Kidney capillary endothelial cell (primary cell): Measurements from ENCODE around the gene SSBP4.
"Not testable (repeated sequence)": the region's sequence is repeated elsewhere in the genome, so short reads cannot be mapped to it uniquely, and the experiment has no call there.

Experiments
- DNase-seq: peaks from one replicate; pipeline ENCODE4 v3.0.0-alpha.2; 2018; ENCODE audit warnings: low spot score

SSBP4 gene

DNA sequence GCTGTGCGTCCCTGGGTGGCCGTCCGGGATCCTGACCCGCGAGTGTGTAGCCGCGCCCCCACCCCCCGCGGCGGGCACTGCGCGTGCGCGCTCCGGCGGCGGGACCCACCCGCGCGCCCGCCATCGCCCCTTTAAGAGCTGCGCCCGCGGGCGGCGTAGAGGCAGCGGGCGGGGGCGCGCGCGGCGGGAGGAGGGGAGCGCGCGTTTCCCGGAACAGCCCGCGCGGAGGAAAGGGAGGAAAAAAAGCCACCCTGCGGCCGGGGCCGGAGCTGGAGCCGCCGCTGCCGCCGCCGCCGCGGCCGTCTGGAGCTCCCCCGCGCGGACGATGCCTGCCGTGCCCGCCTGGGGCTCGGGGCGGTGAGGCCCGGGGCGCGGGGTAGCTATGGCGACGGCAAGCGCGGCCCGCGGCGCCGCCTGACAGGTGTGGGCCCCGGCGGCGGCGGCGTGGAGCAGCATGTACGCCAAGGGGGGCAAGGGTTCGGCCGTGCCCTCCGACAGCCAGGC lies at the start of gene SSBP4:
SSBP4 (plus strand) TSS at position 204 of the 504 bp plus-strand sequence; CDS start at position 455, 251 bp downstream.
- DNase-seq = peak; percentile 72

DNA sequence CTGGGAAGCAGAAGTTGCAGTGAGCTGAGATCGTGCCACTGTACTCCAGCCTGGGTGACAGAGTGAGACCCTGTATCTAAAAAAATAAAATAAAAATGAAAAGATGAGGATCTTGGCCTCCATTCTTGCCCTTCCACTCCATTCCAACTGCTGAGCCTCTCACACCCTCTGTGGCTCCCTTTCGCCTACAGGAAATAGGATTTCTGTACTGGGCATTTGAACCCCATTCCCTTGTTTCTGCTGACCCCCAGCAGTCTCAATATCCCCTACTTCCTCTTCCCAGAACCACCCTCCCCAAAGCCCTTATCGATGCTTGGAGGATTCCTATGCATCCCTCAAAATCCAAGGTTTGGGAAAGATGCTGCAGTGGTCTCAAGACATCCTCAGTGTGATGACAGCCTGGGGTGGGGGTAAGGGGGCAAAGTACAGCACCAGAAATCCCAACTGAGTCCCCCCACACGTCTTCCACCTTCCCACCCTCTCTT lies 45.7 kb upstream of the SSBP4 start:
- DNase-seq = no peak

DNA sequence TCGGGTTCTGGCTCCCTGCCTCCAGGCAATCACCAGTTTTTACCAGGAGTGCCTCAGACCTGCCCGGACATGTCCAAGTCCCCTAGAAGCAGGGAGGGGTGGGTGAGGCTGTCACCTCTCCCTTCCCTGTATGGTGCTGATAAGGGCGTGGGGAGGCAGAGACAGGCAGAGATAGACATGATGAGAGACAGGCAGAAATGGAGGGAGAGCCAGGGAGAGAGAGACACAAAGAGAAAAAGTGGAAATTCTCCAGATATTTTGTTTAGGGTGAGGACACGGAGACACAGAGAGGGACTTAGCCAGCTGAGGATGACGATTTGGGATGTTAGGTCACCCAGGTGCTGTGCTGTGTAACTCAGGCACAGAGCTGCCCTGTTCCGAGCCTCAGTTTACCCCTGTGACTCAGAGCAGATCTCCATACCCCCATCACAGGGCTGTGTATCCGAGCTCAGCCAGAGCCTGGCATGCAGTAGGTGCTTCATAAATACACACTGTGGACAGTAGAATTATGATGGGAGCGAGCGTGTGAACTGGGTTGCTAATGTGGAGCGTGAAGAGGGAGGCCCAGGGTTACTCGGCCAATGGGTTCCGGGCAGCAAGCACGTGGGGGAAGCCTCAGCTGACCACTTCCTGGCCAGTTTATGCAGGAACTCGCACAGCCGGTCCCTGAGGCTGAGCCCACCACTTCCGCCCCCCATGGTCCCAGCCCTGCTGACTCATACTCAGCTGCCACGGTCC lies 45.1 kb upstream of the SSBP4 start:
- peak; percentile 96 for DNase-seq

DNA sequence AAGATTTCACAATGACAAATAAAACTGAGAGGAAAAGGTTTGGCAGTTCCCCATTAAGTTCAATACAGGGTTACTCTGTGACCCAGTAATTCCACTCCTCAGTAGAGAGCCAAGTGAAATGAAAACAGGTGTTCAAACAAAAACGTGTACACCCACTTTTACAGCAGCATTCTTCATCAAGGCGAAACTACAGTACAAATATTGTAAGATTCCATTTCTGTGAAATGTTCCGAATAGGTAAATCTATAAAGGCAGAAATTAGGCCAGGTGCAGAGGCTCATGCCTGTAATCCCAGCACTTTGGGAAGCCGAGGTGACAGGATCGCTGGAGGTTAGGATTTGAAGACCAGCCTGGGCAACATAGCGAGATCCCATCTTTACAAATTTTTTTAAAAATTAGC lies 42.2 kb upstream of the SSBP4 start:
- DNase-seq = no peak

DNA sequence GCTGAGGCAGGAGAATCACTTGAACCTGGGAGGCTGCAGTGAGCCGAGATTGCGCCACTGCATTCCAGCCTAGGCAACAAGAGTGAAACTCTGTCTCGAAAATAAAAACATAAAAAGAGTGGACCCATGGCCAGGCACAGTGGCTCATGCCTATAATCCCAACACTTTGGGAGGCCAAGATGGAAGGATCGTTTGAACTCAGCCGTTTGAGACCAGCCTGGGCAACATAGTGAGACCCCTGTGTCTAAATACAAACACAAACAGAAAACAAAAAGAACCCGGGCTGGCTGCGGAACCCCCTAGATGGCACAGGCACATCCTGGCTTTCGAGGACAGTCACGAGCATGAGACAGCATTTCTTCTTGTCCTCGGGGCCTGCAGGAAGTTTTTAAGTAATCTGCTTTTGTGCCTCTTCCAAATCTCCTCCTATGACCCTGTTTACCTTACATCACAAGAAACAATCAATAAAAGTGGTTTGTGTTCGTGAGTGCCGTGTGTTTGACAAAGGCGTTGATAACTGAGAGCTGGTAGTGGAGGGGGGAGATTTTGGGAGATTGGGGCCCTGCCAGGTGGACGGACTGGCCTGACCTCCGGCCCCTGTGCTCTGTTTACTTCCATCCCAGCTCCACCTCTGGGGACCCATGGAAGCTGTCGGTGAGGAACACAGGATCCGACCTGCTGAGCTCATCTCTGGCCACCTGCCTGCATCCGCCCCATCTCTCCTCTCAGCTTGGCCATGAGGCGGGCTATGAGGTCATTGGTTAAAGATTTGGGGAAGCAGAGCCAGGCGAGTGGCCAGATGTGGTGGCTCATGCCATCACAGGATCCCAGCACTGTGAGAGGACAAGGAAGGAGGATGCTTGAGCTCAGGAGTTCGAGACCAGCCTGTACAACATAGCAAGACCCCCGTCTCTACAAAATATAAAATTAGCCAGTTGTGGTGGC lies 39.1 kb upstream of the SSBP4 start:
- no peak for DNase-seq

DNA sequence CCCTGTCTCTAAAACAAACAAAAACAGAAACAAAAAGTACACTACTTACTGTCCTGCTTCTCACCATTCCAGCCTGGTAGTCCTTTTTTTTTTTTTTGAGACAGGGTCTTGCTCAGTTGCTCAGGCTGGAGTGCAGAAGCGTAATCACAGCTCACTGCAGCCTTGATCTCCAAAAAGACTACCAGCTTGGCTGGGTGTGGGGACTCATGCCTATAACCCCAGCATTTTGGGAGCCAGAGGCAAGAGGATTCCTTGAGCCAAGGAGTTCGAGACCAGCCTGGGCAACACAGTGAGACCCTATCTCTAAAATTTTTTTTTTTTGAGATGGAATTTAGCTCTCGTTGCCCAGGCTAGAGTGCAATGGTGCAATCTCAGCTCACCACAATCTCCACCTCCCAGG lies 38.4 kb upstream of the SSBP4 start:
- DNase-seq = no peak

DNA sequence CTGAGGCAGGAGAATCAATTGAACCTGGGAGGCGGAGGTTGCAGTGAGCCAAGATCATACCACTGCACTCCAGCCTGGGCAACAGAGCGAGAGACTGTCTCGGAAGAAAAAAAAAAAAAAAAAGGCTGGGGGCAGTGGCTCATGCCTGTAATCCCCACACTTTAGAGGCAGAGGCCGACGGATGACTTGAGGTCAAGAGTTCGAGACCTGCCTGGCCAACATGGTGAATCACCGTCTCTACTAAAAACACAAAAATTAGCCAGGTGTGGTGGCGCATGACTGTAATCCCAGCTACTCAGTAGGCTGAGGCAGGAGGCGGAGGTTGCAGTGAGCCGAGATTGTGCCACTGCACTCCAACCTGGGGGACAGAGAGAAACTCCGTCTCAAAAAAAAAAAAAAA lies 35.6 kb upstream of the SSBP4 start:
- not testable (repeated sequence) for DNase-seq

DNA sequence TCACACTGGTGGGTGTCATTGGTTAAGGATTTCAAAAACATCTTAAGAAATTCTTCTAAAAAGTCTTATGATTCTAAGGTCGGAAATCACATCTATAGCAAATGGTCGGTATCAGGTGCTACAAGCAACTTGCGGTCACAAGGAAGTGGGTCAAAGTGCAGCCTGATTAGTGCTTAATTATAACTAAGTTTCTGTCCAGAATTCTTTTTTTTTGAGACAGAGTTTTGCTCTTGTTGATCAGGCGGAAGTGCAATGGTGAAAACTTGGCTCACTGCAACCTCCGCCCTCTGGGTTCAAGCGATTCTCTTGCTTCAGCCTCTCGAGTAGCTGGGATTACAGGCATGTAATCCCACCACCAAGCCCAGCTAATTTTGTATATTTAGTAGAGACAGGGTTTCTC lies 34.4 kb upstream of the SSBP4 start:
- DNase-seq = no peak

DNA sequence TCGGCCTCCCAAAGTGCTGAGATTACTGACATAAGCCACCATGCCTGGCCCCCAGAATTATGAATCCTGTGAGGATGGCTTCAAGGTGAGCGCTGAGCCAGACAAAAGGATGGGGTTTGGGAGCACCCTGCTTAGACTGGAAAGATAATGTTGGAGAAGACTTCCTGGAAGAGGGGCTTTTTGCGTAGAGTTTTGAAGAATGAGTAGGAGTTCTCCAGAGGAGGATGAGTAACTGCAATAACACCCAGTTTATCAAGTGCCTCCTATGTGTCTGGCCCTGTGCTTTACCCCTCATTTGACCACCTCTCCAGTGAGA lies 33.9 kb upstream of the SSBP4 start:
- no peak for DNase-seq

DNA sequence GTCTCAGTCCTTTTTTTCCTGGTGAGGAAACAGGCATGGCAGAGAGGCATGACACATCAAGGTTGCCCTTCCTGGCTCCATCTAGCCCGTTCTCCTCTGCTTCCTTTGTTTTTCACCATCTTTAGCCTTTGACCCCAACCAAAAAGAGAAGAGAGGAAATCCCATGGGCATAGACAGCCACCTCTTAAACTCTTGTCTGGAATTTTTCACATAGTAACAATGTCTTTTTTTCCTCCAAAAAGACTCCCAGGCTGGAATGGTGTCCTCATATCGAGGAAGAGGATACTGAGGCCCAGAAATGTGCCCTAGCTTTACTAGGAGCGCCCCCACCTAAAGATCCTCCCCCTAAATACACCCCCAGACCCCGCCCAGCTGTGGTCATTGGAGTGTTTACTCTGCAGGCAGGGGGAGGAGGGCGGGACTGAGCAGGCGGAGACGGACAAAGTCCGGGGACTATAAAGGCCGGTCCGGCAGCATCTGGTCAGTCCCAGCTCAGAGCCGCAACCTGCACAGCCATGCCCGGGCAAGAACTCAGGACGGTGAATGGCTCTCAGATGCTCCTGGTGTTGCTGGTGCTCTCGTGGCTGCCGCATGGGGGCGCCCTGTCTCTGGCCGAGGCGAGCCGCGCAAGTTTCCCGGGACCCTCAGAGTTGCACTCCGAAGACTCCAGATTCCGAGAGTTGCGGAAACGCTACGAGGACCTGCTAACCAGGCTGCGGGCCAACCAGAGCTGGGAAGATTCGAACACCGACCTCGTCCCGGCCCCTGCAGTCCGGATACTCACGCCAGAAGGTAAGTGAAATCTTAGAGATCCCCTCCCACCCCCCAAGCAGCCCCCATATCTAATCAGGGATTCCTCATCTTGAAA lies 33.3 kb upstream of the SSBP4 start, which contains the start of gene GDF15:
GDF15 (plus strand) TSS at position 484 of the 868 bp plus-strand sequence; CDS start at position 516, 32 bp downstream.
- DNase-seq = no peak

DNA sequence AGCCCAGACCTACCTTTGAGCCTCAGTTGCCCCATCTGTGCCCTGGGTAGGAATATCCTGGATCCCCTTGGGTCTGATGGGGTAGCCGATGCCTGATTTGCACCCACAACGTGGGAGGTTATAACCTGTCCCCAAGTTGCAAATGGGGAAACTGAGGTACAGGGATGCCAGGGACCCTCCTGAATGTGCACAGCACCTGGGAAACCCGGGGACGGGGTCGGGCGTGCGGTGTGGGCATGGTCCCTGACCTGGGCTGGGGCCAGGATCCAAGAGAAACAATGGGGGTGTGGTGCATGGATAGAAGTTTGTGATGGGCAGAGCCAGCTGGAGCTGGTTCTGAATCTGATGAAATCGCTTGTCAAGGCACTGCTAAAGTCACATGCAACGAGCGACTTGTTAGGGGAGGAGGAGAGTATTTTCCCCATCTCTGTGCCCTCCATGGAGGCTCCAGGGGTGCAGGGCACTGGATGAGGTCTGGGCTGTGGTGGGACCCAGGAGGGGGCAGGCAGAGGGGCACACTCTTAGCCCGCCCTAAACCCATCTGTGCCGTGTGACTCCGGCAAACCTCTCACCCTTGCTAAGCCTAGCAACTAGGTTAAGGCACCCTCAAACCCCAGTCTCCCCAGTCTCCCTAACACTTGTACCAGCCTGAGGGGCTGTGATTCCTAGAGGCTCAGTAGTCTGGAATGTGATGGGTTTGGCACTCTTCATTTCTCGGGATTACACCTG lies 32.5 kb upstream of the SSBP4 start:
- DNase-seq = no peak

DNA sequence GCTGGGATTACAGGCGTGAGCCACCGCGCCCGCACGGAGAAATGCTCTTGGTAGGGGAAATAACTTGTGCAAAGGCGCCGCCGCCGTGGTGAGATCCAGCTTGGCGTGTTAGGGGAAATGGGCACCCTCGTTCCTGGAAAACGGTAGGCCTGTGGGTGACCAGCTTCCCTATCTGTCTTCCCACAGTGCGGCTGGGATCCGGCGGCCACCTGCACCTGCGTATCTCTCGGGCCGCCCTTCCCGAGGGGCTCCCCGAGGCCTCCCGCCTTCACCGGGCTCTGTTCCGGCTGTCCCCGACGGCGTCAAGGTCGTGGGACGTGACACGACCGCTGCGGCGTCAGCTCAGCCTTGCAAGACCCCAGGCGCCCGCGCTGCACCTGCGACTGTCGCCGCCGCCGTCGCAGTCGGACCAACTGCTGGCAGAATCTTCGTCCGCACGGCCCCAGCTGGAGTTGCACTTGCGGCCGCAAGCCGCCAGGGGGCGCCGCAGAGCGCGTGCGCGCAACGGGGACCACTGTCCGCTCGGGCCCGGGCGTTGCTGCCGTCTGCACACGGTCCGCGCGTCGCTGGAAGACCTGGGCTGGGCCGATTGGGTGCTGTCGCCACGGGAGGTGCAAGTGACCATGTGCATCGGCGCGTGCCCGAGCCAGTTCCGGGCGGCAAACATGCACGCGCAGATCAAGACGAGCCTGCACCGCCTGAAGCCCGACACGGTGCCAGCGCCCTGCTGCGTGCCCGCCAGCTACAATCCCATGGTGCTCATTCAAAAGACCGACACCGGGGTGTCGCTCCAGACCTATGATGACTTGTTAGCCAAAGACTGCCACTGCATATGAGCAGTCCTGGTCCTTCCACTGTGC lies 30.9 kb upstream of the SSBP4 start:
- DNase-seq = peak; percentile 63

DNA sequence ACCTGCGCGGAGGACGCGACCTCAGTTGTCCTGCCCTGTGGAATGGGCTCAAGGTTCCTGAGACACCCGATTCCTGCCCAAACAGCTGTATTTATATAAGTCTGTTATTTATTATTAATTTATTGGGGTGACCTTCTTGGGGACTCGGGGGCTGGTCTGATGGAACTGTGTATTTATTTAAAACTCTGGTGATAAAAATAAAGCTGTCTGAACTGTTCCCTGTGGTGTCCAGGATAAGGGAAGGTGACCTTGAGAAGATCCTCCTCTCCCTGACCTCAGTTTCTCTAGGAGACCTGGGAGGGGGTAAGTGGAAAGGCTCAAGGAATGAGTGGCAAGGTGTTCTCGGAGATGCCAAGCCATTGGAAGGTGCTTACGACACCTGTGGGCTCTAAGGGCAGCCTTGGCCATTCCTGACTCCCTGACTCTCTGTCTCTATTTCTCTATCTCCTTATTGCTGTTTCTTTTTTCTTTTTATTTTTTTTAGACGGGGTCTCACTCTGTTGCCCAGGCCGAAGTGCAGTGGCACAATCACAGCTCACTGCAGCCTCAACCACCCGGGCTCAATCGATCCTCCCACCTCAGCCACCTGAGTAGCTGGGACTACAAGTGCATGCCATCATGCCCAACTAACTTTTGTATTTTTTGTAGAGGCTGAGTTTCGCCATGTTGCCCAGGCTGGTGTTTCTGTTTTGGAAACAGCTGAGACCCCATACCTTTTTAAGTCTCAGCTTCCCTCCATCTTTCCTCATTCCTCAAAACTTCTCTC lies 30.1 kb upstream of the SSBP4 start:
- no peak for DNase-seq

DNA sequence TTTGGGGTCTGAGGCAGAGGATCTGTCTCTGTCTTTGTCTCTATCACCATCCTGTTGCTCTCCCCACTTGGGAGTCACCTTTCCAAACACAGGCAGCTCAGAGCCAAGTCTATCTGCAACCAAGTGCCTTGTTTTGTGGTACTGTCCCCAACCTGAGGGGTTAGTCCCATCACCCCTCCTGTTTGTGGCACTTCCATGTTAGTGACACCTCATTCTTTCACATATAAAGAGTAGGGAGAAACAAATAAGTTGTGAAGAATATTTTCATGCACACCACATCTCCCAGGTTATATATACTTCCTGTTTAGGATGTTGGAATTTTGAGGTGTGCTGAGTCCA lies 29.5 kb upstream of the SSBP4 start:
- DNase-seq = no peak

DNA sequence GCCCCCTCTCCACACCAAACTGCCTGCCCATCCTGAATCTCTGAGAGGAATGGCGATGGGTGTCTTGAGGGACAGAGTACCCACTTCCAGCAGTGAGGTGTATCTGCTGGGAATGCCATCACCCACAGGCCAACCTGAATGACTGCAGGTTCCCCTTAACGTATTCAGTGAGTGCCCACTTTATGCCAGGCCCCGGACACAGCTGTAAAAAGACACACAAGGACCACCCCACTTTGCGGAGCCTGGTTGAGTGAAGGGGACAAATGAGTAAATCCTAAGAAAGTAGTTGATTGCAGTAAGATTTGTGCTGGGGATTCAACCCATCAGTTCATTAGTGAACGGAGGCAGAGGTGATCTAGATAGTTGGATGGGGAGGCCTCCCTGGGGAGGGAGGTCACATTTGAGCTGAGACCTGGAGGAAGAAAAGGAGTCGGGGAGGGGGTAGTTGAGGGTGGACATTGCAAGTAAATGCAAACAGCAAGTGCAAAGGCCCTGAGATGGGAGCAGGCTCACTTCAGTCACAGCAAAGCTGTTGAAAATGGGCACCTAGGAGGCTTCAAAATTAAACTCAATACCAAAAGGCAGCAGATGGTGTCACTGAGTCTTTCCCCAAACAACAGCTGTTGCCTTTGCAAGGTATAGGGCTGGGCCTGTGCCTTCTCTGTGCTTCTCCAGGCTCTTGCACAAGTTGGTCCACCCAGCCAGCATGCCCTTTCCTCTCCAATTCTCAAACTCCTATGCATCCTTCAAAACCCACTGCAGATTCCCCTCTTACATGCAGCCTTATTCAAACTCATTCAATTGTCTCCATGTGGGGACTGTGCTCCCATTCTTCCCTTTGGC lies 28.9 kb upstream of the SSBP4 start:
- no peak for DNase-seq

DNA sequence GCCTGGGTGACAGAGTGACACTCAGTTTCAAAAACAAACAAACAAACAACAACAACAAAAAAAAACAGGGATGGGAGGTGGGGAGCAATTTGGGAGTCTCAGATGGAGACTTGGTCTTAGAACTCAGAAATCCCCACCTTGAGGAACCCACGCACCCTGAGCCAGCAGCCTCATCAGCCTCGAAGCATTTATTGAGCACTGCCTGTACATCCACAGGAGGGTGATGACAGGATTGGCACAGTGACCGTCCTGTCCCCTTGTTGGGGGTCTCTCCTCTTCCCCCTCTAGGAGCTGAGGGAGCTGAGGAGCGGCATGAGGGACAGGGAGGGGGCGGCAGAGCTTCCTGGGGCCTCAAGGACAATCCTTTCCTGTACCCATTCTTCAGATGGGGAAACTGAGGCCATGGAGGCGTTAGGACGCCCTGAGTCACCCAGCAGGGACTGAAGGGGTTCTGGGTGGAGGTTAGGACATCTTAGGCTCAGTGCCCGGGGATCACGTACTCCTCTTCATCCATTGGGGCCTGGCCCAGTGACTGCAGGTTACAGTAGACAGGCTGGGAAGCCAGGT lies 27.6 kb upstream of the SSBP4 start:
- no peak for DNase-seq

DNA sequence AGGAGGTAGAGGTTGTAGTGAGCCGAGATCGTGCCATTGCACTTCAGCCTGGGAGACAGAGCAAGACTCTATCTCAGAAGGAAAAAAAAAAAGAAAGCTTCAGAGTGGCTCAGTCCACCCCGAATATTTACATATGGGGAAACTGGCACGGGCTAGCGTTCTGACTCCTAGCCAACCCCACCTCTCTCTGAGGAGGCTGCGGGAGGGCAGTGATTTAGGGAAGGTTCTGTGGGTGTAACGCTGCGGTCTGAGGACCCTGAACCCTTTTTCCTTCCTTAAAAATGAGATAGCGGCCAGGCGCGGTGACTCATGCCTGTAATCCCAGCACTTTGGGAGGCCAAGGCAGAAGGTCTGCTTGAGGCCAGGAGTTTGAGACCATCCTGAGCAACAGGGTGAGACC lies 26.8 kb upstream of the SSBP4 start:
- DNase-seq = no peak

DNA sequence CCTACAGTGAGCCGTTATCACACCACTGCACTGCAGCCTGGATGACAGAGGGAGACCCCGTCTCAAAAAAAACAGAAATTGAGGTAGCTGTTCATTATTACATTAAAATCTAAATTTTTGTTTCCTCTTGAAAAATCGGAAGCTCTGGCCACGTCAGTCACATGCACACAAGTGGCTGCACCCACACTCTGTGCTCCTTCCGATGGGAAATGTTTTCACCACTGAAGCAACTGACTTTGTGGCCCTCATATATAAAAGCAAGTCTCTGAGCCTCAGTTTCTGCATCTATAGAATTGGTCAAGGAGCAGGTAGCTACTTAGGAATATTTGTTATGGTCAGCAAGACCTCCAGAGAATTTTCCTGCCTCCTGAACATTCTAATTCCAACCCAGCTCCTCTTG lies 26.3 kb upstream of the SSBP4 start:
- no peak for DNase-seq
